ENCODE results near the gene CEP192. TPM values are rescaled to one million over a fixed set of nuclear protein-coding genes. Genes with fewer than 3 reads are reported as not detected.

Gene CEP192
- total RNA-seq, 4 donors from 2014 or later, result 6.8 to 8.3 (median 7.3) TPM

DNA sequence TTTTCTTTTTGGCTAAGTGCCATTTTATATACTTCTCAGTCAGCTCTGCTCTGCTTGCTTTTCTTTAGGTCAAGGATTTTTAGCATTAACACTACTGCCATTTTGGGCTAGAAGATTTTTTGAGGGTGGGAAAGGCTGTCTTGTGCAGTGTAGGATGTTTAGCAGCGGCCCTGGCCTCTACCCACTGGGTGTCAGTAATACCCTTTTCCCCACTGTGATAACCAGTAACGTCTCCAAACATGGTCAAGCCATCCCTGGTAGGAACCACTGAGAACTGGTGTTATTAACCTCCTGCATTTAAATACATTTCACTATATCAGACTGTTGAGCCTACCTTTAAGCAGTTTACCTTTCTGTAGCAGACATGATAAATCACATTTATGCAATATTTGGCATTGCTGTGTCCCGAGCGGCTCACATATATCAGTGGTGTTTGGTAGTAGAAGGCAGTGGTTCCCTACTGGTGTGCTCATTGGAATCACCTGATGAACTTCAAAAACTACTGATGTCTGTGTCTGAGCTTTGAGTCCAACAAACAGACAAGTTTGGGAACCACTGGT, 70.5 kb downstream of the CEP192 start:
- H3K36me3 ChIP-seq, result peaks cover 0 to 21% of the 10 kb centered on the region in 2 donors
- ATAC-seq, result no peak
- no peaks in the 10 kb centered on the region for H3K4me1 ChIP-seq
- TF ChIP-seq, protein P1, sequence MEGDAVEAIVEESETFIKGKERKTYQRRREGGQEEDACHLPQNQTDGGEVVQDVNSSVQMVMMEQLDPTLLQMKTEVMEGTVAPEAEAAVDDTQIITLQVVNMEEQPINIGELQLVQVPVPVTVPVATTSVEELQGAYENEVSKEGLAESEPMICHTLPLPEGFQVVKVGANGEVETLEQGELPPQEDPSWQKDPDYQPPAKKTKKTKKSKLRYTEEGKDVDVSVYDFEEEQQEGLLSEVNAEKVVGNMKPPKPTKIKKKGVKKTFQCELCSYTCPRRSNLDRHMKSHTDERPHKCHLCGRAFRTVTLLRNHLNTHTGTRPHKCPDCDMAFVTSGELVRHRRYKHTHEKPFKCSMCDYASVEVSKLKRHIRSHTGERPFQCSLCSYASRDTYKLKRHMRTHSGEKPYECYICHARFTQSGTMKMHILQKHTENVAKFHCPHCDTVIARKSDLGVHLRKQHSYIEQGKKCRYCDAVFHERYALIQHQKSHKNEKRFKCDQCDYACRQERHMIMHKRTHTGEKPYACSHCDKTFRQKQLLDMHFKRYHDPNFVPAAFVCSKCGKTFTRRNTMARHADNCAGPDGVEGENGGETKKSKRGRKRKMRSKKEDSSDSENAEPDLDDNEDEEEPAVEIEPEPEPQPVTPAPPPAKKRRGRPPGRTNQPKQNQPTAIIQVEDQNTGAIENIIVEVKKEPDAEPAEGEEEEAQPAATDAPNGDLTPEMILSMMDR (IDR thresholded peaks at IDR 0.05 in 4 of 5, conservative IDR thresholded peaks at IDR 0.05 in 1 of 5), result no peak
- no peak for TF ChIP-seq POLR2A (IDR thresholded peaks at IDR 0.05)
- no peaks in the 10 kb centered on the region for H3K9me3 ChIP-seq
- no peak for DNase-seq
- H3K4me3 ChIP-seq, result no peak overlapping the region
- in situ Hi-C loops (cut with MboI; ENCODE audit: low sequenced_read_pairs in 4 of 4) (no loop called here), intact Hi-C loops (cut with DNase I; ENCODE audit: low total_unique reads) (no loop called here)
- no peak overlapping the region for H3K27ac ChIP-seq
- H3K27me3 ChIP-seq, result no peaks in the 10 kb centered on the region

DNA sequence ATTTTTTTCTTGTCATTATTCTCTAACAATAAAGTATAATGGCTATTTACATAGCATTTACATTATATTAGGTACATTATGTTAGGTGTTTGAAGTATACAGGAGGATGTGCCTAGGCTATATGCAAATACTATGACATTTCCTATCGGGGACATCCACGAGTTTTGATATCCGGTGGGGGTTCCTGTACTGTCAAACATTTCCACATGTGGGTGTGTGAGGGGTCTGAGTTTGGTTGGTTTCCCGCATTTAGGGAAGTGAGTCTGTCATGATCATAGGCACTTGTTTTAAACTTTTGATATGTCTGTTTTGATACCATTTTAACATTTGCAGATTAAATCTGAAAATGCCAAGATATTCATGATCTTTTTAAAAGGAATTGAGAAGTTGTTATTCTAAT, 76.0 kb downstream of the CEP192 start:
- intact Hi-C loops (cut with DNase I; ENCODE audit: low total_unique reads), result no loop called here
- no peaks in the 10 kb centered on the region for H3K9me3 ChIP-seq
- DNase-seq, result no peak
- H3K4me3 ChIP-seq, result no peak overlapping the region
- TF ChIP-seq POLR2A (IDR thresholded peaks at IDR 0.05), result no peak
- TF ChIP-seq, protein P1 (IDR thresholded peaks at IDR 0.05 in 4 of 5, conservative IDR thresholded peaks at IDR 0.05 in 1 of 5), result no peak
- H3K36me3 ChIP-seq, result peaks cover 5 to 42% of the 10 kb centered on the region in 2 donors
- H3K27me3 ChIP-seq, result no peaks in the 10 kb centered on the region
- no peaks in the 10 kb centered on the region for H3K4me1 ChIP-seq
- ATAC-seq, result no peak
- H3K27ac ChIP-seq, result no peak overlapping the region
- in situ Hi-C loops (cut with MboI; ENCODE audit: low sequenced_read_pairs in 4 of 4), result no loop called here

DNA sequence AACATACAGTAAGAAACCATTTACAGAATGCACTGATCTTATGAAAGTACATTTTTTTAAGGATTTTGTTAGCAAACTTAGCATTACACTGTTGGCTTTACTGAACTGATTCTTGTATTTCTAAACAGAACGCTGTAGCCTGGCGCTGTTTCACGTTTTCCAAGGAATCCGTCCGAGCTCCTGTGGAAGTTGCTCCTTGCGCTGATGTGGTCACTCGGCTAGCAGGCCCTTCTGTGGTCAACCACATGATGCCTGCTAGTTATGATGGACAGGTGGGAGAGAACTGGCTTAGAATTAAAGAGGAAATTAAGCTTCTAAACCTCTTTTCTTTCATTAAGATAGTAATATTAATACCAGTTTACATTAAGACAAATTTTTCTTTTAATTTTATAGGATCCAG, 76.8 kb downstream of the CEP192 start:
- intact Hi-C loops (cut with DNase I; ENCODE audit: low total_unique reads) (no loop called here), in situ Hi-C loops (cut with MboI; ENCODE audit: low sequenced_read_pairs in 4 of 4) (no loop called here)
- Histone ChIP-seq H3K27me3 (no peaks in the 10 kb centered on the region), H3K4me3 (no peak overlapping the region), H3K4me1 (no peaks in the 10 kb centered on the region), H3K9me3 (no peaks in the 10 kb centered on the region), H3K27ac (no peak overlapping the region), H3K36me3 (peaks cover 7 to 46% of the 10 kb centered on the region in 2 donors)
- ATAC-seq (no peak), DNase-seq (no peak)
- TF ChIP-seq POLR2A (IDR thresholded peaks at IDR 0.05), result no peak
- TF ChIP-seq, protein P1 (IDR thresholded peaks at IDR 0.05 in 4 of 5, conservative IDR thresholded peaks at IDR 0.05 in 1 of 5), result no peak

DNA sequence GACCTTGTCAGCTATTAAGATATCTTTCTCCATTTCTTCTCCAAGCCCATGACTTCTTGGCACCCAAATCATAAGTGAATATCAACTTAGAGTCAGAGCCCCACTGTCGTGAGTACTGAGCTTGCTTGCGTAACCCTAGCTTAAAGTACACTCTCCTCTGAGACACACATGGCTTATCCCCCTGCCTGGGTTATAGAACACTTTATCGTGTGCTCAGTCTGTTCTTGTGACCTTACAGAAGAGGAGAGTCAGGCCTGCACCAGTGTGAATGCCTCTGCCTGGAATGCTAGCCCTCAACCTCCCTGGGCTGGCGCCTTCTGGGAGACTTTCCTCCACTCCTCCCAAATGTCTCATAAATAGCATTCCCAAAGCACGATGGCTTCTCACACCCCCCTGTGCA, 79.3 kb downstream of the CEP192 start:
- H3K27ac ChIP-seq, result no peak overlapping the region
- in situ Hi-C loops (cut with MboI; ENCODE audit: low sequenced_read_pairs in 4 of 4) (no loop called here), intact Hi-C loops (cut with DNase I; ENCODE audit: low total_unique reads) (no loop called here)
- H3K4me3 ChIP-seq, result no peak overlapping the region
- TF ChIP-seq, protein P1 (IDR thresholded peaks at IDR 0.05 in 4 of 5, conservative IDR thresholded peaks at IDR 0.05 in 1 of 5), result no peak
- no peak for TF ChIP-seq POLR2A (IDR thresholded peaks at IDR 0.05)
- H3K9me3 ChIP-seq, result no peaks in the 10 kb centered on the region
- H3K36me3 ChIP-seq, result peaks cover 8 to 70% of the 10 kb centered on the region in 2 donors
- no peak for ATAC-seq
- no peaks in the 10 kb centered on the region for H3K4me1 ChIP-seq
- no peak for DNase-seq
- no peaks in the 10 kb centered on the region for H3K27me3 ChIP-seq

DNA sequence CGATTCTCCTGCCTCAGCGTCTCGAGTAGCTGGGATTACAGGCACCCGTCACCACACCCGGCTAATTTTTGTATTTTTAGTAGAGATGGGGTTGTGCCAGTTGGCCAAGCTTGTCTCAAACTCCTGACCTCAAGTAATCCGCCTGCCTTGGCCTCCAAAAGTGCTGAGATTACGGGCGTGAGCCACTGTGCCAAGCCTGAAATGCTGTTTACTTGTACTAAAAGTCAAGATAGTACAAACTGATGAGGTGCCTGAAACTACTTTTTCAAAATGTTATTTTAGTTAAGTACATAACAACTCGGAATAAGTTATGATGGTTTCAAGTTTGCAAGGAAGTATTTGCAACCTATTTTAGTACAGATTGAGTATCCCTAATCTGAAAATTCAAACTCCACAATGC, 85.7 kb downstream of the CEP192 start:
- H3K36me3 ChIP-seq, result peaks cover 3 to 45% of the 10 kb centered on the region in 2 donors
- no peaks in the 10 kb centered on the region for H3K27me3 ChIP-seq
- DNase-seq (peak in 1 of 2 donors; percentile 51), ATAC-seq (no peak)
- in situ Hi-C loops (cut with MboI; ENCODE audit: low sequenced_read_pairs in 4 of 4) (no loop called here), intact Hi-C loops (cut with DNase I; ENCODE audit: low total_unique reads) (no loop called here)
- TF ChIP-seq POLR2A (IDR thresholded peaks at IDR 0.05), result no peak
- TF ChIP-seq, protein P1 (IDR thresholded peaks at IDR 0.05 in 4 of 5, conservative IDR thresholded peaks at IDR 0.05 in 1 of 5), result no peak
- H3K27ac ChIP-seq, result no peak overlapping the region
- H3K4me3 ChIP-seq, result no peak overlapping the region
- no peaks in the 10 kb centered on the region for H3K9me3 ChIP-seq
- no peaks in the 10 kb centered on the region for H3K4me1 ChIP-seq

All from gastrocnemius medialis (tissue), 4 donors.